Ovary (tissue), 9 donors: ENCODE measurements around the gene TNFRSF4. TPM values are rescaled to one million over a fixed set of nuclear protein-coding genes. Genes with fewer than 3 reads are reported as not detected.

ENCODE experiments used
- DNase-seq, 5 donors: peaks; one replicate each; pipeline ENCODE4 v3.0.0-alpha.2; 2019 to 2020
- H3K27ac ChIP-seq, 2 donors: fragments of 200-600 bp; one replicate each; pipeline versions ENCODE4 v1.5.1 to v1.8.0; 2019 to 2022
- H3K27me3 ChIP-seq: fragments of 200-600 bp; one replicate; pipeline ENCODE4 v1.8.0; 2022
- H3K36me3 ChIP-seq: fragments of 200-600 bp; sonication (generic); one replicate; pipeline ENCODE4 v1.5.1; 2019
- H3K4me1 ChIP-seq: one replicate; pipeline ENCODE4 v1.8.1; 2013; ENCODE audit warnings: mild to moderate bottlenecking, moderate library complexity; ENCODE audit not compliant: insufficient read depth
- H3K4me3 ChIP-seq: fragments of 200-600 bp; sonication (generic); one replicate; pipeline ENCODE4 v1.5.1; 2017
- H3K9me3 ChIP-seq, 2 donors: fragments of 200-600 bp in 1 of 2; sonication (generic) in 1 of 2; one replicate each; pipeline versions ENCODE4 v1.5.1 to v1.8.1; 2013 to 2019; ENCODE audit warnings: mild to moderate bottlenecking in 1 of 2, moderate library complexity in 1 of 2
- CTCF ChIP-seq, 3 donors: fragments of 450-650 bp in 2 of 3; fragments of 200-600 bp in 1 of 3; IDR thresholded peaks; one replicate each; pipeline versions ENCODE4 v1.5.1 to v1.8.0; 2016 to 2022; ENCODE audit warnings: antibody characterized with exemption in 3 of 3, mild to moderate bottlenecking in 1 of 3
- EP300 ChIP-seq: sonication (generic); formaldehyde crosslinking; IDR thresholded peaks from one replicate; pipeline ENCODE4 v1.6.1; 2017; ENCODE audit warnings: antibody characterized with exemption
- POLR2A ChIP-seq: fragments of 450-650 bp; IDR thresholded peaks from one replicate; pipeline ENCODE4 v1.6.1; 2017; ENCODE audit warnings: antibody characterized with exemption, mild to moderate bottlenecking, moderate library complexity
- WGBS, 3 donors: extraction: QIAGEN DNeasy Blood & Tissue Kit in 1 of 3; methylation state at CpG; one replicate each; pipeline versions ENCODE4 v1.1.5 to v1.1.7; 2013 to 2017; 5-methylcytosine and 5-hydroxymethylcytosine counted together
- intact Hi-C, 4 donors: fragments of 100-400 bp; cut with DNase I; formaldehyde crosslinking; loops; one replicate each; pipeline versions ENCODE4 v1.11.0 to v1.15.1; 2022 to 2023
- polyA plus RNA-seq, 2 donors: library from polyadenylated mRNA; stranded (reverse); fragments of 200-250 nt in 1 of 2; fragments of 350-450 nt in 1 of 2; fragmentation: Illumina TruSeq in 1 of 2; extraction: RNeasy Lipid Tissue Mini Kit (QIAGEN cat#74804) in 1 of 2; gene quantifications; one replicate each; pipeline ENCODE4 v1.2.3, GENCODE V29; 2013 to 2014
- total RNA-seq, 7 donors: library from RNA; depleted of rRNA in 2 of 7; stranded (reverse); fragments of >200 nt in 2 of 7; fragmentation: NEBNext Ultra II Directional in 3 of 7; extraction: Animal tissue kit (Norgen Biotek cat#: 25700) in 3 of 7; gene quantifications; one replicate each; pipeline versions ENCODE4 v1.1.0 to v1.2.4, GENCODE V29; 2016 to 2023
- donor health status: DM: no; HTN: no; CAD: no; lungs with moderate emphysema.
- donor health status: DM: no; HTN: no; CAD: no.
- donor health status: Bipolar disorder and iron deficiency.
- donor health status: DM: yes; HTN: yes; CAD: no.
- donor health status: DM: no; HTN: no; CAD: no.
- donor health status: DM: yes; HTN: yes; CAD: no.

The TNFRSF4 gene
- total and polyA plus RNA-seq, 9 donors = 0.37 to 2.5 (median 0.89) TPM; not detected in 1

- H3K4me3 ChIP-seq = no peak overlapping the region
- H3K4me1 ChIP-seq = peaks cover 5% of the 10 kb centered on the region
- no peaks in the 10 kb centered on the region for H3K9me3 ChIP-seq
- no peak overlapping the region for H3K27ac ChIP-seq
- 86 to 92% (median 86%) methylated on average over 26 to 34 of the region's 34 CpGs for WGBS, 3 donors
- intact Hi-C loops = no loop called here
- DNase-seq = no peak
- H3K36me3 ChIP-seq = no peaks in the 10 kb centered on the region
- no peaks in the 10 kb centered on the region for H3K27me3 ChIP-seq
- TF ChIP-seq EP300 (no peak), POLR2A (no peak), CTCF (IDR thresholded peaks at IDR 0.05) (no peak)
Measured at GRCh38 chr1:1225238-1225845, 11.4 kb upstream of the TNFRSF4 start.

- H3K4me1 ChIP-seq = no peaks in the 10 kb centered on the region
- H3K4me3 ChIP-seq = no peak overlapping the region
- no peak overlapping the region for H3K27ac ChIP-seq
- no peaks in the 10 kb centered on the region for H3K27me3 ChIP-seq
- DNase-seq = no peak
- 90 to 96% (median 94%) methylated on average over 18 to 21 of the region's 21 CpGs for WGBS, 3 donors
- intact Hi-C loops = no loop called here
- TF ChIP-seq EP300 (no peak), CTCF (IDR thresholded peaks at IDR 0.05) (no peak), POLR2A (no peak)
- no peaks in the 10 kb centered on the region for H3K36me3 ChIP-seq
- no peaks in the 10 kb centered on the region for H3K9me3 ChIP-seq
Measured at GRCh38 chr1:1223891-1224290, 9.9 kb upstream of the TNFRSF4 start.

- TF ChIP-seq CTCF (IDR thresholded peaks at IDR 0.05) (no peak), EP300 (no peak), POLR2A (no peak)
- 91 to 94% (median 93%) methylated on average over 15 of the region's 15 CpGs for WGBS, 3 donors
- no peaks in the 10 kb centered on the region for H3K4me1 ChIP-seq
- H3K27me3 ChIP-seq = no peaks in the 10 kb centered on the region
- intact Hi-C loops = no loop called here
- H3K4me3 ChIP-seq = no peak overlapping the region
- no peaks in the 10 kb centered on the region for H3K9me3 ChIP-seq
- DNase-seq = no peak
- no peak overlapping the region for H3K27ac ChIP-seq
- H3K36me3 ChIP-seq = no peaks in the 10 kb centered on the region
Measured at GRCh38 chr1:1223321-1223720, 9.4 kb upstream of the TNFRSF4 start.

GRCh38 chr1:1222575-1223225 is 8.7 kb upstream of the TNFRSF4 start:
- no peak for TF ChIP-seq EP300
- TF ChIP-seq POLR2A = no peak
- TF ChIP-seq CTCF (IDR thresholded peaks at IDR 0.05) = no peak
- Histone ChIP-seq H3K4me3 (no peak overlapping the region), H3K4me1 (no peaks in the 10 kb centered on the region), H3K27me3 (no peaks in the 10 kb centered on the region), H3K9me3 (no peaks in the 10 kb centered on the region), H3K36me3 (no peaks in the 10 kb centered on the region), H3K27ac (no peak overlapping the region)
- WGBS, 3 donors = 91 to 95% (median 94%) methylated on average over 44 of the region's 44 CpGs
- DNase-seq = no peak
- intact Hi-C loops = no loop called here
